NCI-H2029 treated with DMSO at 0.1 percent for 48 hours (cell line): ENCODE measurements around the gene CDK4.

ENCODE experiments used
- DNase-seq: peaks from one replicate; lab custom pipeline; 2025; lab: John Stamatoyannopoulos, UW

Gene CDK4

GRCh38 chr12:57756406-57757341 is 4.6 kb upstream of the CDK4 start:
- no peak for DNase-seq

- DNase-seq = no peak
Measured at GRCh38 chr12:57755454-57756372, 3.6 kb upstream of the CDK4 start.

GRCh38 chr12:57755194-57755453 is 3.0 kb upstream of the CDK4 start:
- DNase-seq = no peak

- peak; percentile 83 for DNase-seq
Measured at GRCh38 chr12:57754411-57755193, 2.5 kb upstream of the CDK4 start, which contains the start of gene MARCHF9. Gene MARCHF9, plus strand, starts transcription at chr12:57755103. Its CDS starts 426 bp downstream, at chr12:57755529.

GRCh38 chr12:57753756-57754337 is 1.7 kb upstream of the CDK4 start:
- DNase-seq = no peak

- DNase-seq = no peak
Measured at GRCh38 chr12:57752668-57753000, 524 bp upstream of the CDK4 start.

GRCh38 chr12:57751432-57751787 is 700 bp downstream of the CDK4 start:
- no peak for DNase-seq

- DNase-seq = no peak
Measured at GRCh38 chr12:57750561-57751431, 1.3 kb downstream of the CDK4 start.

GRCh38 chr12:57749061-57749460 is 3.0 kb downstream of the CDK4 start:
- DNase-seq = no peak

GRCh38 chr12:57746025-57746424 is 6.1 kb downstream of the CDK4 start:
- DNase-seq = no peak

GRCh38 chr12:57745485-57745881 is 6.6 kb downstream of the CDK4 start:
- no peak for DNase-seq

GRCh38 chr12:57744777-57745484 is 7.2 kb downstream of the CDK4 start, which contains the start of gene TSPAN31:
Gene TSPAN31, plus strand, starts transcription at chr12:57745039. Its CDS starts 116 bp downstream, at chr12:57745155.
- peak; percentile 97 for DNase-seq

GRCh38 chr12:57744194-57744776 is 7.8 kb downstream of the CDK4 start:
- no peak for DNase-seq

GRCh38 chr12:57743769-57744168 is 8.3 kb downstream of the CDK4 start:
- no peak for DNase-seq

GRCh38 chr12:57741844-57742738 is 10.0 kb downstream of the CDK4 start:
- DNase-seq = no peak

- DNase-seq = no peak
Measured at GRCh38 chr12:57741413-57741789, 10.7 kb downstream of the CDK4 start.

- no peak for DNase-seq
Measured at GRCh38 chr12:57740656-57741412, 11.3 kb downstream of the CDK4 start.

GRCh38 chr12:57739914-57740538 is 12.1 kb downstream of the CDK4 start:
- DNase-seq = no peak
